Thyroid gland (tissue), 4 donors: ENCODE data around the gene MYOZ3.

Source experiments
- POLR2A ChIP-seq, 2 donors: fragments of 450-650 bp; IDR thresholded peaks; one replicate each; pipeline ENCODE4 v1.6.1; 2017; ENCODE audit warnings: antibody characterized with exemption in 2 of 2, mild to moderate bottlenecking in 2 of 2, moderate library complexity in 1 of 2
- TF ChIP-seq, protein P1 (sequence below), 6 experiments: fragments of 200-600 bp in 3 of 6; fragments of 450-650 bp in 3 of 6; sonication (generic) in 3 of 6; IDR thresholded peaks; one replicate each; pipeline ENCODE4 v1.5.1; 2016 to 2019; ENCODE audit warnings: antibody characterized with exemption in 6 of 6, mild to moderate bottlenecking in 2 of 6, inconsistent platforms in 1 of 6, moderate library complexity in 1 of 6

DNA sequence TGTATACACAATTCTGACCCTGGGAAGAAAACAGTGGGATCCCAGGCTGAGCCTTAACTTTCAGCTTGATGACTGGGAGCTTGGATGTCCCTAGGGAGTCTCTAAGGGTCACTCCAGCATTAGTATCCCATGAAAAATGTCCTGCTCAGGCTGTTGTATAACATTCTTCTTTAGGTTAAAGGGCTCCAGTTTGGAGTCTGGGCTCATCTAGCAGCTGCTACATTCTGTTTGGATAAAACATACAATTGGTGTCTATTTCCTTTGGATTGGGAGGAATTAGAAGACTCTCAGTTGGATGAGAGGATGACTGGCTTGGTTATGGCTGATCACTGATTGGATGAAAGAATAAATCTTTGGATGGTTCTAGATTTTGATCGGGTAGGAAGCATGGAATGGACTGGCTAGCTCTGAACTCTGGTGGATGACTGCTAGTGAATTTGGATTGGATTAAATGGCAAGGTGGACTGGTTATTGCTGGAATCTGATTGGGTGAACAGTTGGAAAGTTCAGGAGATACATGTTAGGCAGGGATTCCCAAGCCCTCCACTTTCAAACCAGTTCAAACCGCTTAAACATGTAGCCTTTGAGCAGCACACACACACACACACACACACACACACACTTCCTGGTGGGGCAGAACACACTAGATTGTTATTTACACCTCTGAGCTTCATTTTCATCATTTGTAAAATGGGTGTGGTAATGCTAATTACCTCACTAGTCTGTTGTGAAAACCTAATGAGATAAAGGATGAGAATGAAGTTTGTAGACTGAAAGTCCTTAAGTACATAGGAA lies 7.1 kb upstream of the MYOZ3 start:
- TF ChIP-seq, protein P1, sequence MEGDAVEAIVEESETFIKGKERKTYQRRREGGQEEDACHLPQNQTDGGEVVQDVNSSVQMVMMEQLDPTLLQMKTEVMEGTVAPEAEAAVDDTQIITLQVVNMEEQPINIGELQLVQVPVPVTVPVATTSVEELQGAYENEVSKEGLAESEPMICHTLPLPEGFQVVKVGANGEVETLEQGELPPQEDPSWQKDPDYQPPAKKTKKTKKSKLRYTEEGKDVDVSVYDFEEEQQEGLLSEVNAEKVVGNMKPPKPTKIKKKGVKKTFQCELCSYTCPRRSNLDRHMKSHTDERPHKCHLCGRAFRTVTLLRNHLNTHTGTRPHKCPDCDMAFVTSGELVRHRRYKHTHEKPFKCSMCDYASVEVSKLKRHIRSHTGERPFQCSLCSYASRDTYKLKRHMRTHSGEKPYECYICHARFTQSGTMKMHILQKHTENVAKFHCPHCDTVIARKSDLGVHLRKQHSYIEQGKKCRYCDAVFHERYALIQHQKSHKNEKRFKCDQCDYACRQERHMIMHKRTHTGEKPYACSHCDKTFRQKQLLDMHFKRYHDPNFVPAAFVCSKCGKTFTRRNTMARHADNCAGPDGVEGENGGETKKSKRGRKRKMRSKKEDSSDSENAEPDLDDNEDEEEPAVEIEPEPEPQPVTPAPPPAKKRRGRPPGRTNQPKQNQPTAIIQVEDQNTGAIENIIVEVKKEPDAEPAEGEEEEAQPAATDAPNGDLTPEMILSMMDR (IDR thresholded peaks at IDR 0.05) = no peak
- no peak for TF ChIP-seq POLR2A (IDR thresholded peaks at IDR 0.05)
